ENCODE data around the gene CEMIP.

DNA sequence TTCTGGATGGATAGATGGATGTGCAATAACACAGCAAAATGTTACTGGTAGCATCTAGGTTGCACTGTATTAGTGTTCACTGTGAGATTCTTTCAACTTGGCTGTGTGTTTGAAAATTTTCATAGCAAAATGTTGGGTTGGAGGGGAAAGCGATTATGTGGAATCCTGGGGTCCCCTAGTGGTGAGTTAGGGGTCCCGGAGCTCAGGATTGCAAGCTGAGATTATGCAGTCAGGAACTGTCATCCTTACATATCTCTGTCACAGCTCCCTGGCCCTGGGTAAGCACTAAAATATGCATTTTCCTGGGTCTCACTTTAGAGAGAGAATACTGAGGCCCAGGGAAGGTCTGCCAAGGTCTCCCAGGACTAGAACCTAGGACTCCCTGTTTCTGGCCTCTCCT is 77.2 kb downstream of the CEMIP start:
- TF ChIP-seq CTCF (IDR thresholded peaks at IDR 0.05) (no peak), POLR2A (IDR thresholded peaks at IDR 0.05) (no peak), POLR2AphosphoS5 (IDR thresholded peaks at IDR 0.05) (no peak)

All from breast epithelium (tissue), 3 donors.